Small intestine (tissue), 7 donors: Measurements from ENCODE around the gene TAF1C. TPM values are rescaled to one million over a fixed set of nuclear protein-coding genes. Genes with fewer than 3 reads are reported as not detected.

Experiments used
- DNase-seq, 2 donors: peaks; one replicate each; pipeline versions ENCODE4 v3.0.0 to v3.0.0-alpha.2; 2013
- FAIRE-seq: peaks from 2 replicates; lab custom pipeline; 2012; peaks lifted over from hg19 to GRCh38; lab: Jason Lieb, UNC
- H3K27ac ChIP-seq, 3 donors: one replicate each; pipeline ENCODE4 v1.5.1; 2013; ENCODE audit warnings: low read length in 2 of 3, mild to moderate bottlenecking in 2 of 3, control low read depth in 1 of 3, inconsistent platforms in 1 of 3, low read depth in 1 of 3, moderate library complexity in 1 of 3
- H3K27me3 ChIP-seq, 3 donors: one replicate each; pipeline ENCODE4 v1.6.1; 2013; ENCODE audit warnings: low read length in 3 of 3, inconsistent platforms in 1 of 3; ENCODE audit not compliant: control insufficient read depth in 3 of 3, insufficient read depth in 3 of 3
- H3K36me3 ChIP-seq, 3 donors: one replicate each; pipeline ENCODE4 v1.6.1; 2013; ENCODE audit warnings: low read length in 3 of 3, inconsistent platforms in 1 of 3, low read depth in 1 of 3, mild to moderate bottlenecking in 1 of 3, moderate library complexity in 1 of 3; ENCODE audit not compliant: control insufficient read depth in 3 of 3, insufficient read depth in 2 of 3
- H3K4me1 ChIP-seq, 3 donors: one replicate each; pipeline ENCODE4 v1.6.1; 2013; ENCODE audit warnings: low read length in 2 of 3, inconsistent platforms in 1 of 3, low read depth in 1 of 3, mild to moderate bottlenecking in 1 of 3, moderate library complexity in 1 of 3; ENCODE audit not compliant: control insufficient read depth in 3 of 3, insufficient read depth in 2 of 3
- H3K4me3 ChIP-seq, 3 donors: one replicate each; pipeline ENCODE4 v1.5.1; 2013; ENCODE audit warnings: low read length in 3 of 3, control low read depth in 1 of 3, inconsistent platforms in 1 of 3, low read depth in 1 of 3, mild to moderate bottlenecking in 1 of 3, moderate library complexity in 1 of 3
- H3K9me3 ChIP-seq, 2 donors: one replicate each; pipeline ENCODE4 v1.6.1; 2013; ENCODE audit warnings: low read depth in 1 of 2, low read length in 1 of 2; ENCODE audit not compliant: control insufficient read depth in 2 of 2, insufficient read depth in 1 of 2
- WGBS, 3 donors: extraction: QIAGEN DNeasy Blood & Tissue Kit; methylation state at CpG; one replicate each; pipeline ENCODE4 v1.1.7; 2013; 5-methylcytosine and 5-hydroxymethylcytosine counted together
- polyA plus RNA-seq, 4 donors: library from polyadenylated mRNA; stranded (reverse) in 3 of 4; unstranded in 1 of 4; fragments of 200-250 nt in 3 of 4; fragments of 120-200 nt in 1 of 4; gene quantifications; one replicate each; pipeline versions ENCODE4 v1.2.1 to v1.2.3, GENCODE V29; 2013
- donor health status: healthy with polysubstance abuse.
- donor health status: control.
- donor health status: control.
- donor health status: Bipolar disorder and iron deficiency.
- donor health status: healthy.

TAF1C gene
- polyA plus RNA-seq, 4 donors: 33.4 to 61.3 (median 39.9) TPM

DNA sequence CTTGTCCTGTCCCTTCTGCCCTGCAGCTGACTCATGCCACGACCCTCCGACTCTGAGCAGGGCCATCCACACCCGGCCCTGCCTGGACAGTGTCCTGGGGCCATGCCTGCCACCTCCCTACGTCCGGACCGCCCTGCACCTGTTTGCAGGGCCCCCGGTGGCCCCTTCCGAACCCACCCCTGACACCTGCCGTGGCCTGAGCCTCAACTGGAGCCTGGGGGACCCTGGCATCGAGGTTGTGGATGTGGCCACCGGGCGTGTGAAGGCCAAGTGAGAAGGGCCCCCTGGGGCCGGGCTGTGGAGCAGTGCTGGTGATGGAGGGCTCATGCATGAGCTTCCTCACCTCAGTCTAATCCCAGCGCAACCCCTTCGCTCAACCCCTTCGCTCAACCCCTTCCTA is 9.2 kb upstream of the TAF1C start:
- 84 to 93% (median 87%) methylated on average over 13 to 16 of the region's 16 CpGs for WGBS, 3 donors
- H3K4me1 ChIP-seq: no peaks in the 10 kb centered on the region
- no peak overlapping the region for H3K27ac ChIP-seq
- H3K27me3 ChIP-seq: peaks cover 0 to 6% (median 0%) of the 10 kb centered on the region in 3 donors
- no peak for DNase-seq
- no peak overlapping the region for H3K4me3 ChIP-seq
- no peaks in the 10 kb centered on the region for H3K36me3 ChIP-seq
- FAIRE-seq: no peak
- no peaks in the 10 kb centered on the region for H3K9me3 ChIP-seq

DNA sequence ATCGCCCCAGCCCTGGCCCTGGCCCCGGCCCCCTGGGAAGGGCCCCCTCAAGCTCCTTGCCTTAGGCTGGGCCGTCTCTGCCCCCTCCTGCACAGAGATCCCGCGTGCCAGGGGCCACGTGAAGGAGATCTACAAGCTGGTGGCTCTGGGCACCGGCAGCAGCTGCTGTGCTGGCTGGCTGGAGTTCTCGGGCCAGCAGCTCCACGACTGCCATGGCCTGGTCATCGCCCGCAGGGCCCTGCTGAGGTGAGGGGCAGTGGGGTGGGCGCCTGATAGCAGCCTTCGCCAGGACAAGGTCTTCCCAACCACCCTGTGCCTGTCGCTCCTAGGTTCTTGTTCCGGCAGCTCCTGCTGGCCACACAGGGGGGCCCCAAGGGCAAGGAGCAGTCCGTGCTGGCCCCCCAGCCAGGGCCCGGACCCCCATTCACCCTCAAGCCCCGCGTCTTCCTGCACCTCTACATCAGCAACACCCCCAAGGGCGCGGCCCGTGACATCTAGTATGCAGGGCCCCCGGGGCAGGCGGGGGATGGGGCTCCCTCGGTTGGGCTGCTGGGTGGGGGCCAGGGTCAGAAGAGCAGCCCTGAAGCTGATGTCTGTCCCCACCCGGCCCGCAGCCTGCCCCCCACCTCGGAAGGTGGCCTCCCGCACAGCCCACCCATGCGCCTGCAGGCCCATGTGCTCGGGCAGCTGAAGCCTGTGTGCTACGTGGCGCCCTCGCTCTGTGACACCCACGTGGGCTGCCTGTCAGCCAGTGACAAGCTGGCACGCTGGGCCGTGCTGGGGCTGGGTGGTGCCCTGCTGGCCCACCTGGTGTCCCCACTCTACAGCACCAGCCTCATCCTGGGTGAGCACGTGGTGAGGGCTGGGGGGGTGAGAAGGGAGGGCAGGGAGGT is 8.6 kb upstream of the TAF1C start:
- Histone ChIP-seq H3K27me3 (peaks cover 0 to 6% (median 0%) of the 10 kb centered on the region in 3 donors), H3K4me3 (no peak overlapping the region), H3K9me3 (no peaks in the 10 kb centered on the region), H3K4me1 (no peaks in the 10 kb centered on the region), H3K27ac (no peak overlapping the region), H3K36me3 (no peaks in the 10 kb centered on the region)
- DNase-seq (no peak), FAIRE-seq (no peak)
- WGBS, 3 donors: 80 to 82% (median 80%) methylated on average over 36 to 38 of the region's 38 CpGs

DNA sequence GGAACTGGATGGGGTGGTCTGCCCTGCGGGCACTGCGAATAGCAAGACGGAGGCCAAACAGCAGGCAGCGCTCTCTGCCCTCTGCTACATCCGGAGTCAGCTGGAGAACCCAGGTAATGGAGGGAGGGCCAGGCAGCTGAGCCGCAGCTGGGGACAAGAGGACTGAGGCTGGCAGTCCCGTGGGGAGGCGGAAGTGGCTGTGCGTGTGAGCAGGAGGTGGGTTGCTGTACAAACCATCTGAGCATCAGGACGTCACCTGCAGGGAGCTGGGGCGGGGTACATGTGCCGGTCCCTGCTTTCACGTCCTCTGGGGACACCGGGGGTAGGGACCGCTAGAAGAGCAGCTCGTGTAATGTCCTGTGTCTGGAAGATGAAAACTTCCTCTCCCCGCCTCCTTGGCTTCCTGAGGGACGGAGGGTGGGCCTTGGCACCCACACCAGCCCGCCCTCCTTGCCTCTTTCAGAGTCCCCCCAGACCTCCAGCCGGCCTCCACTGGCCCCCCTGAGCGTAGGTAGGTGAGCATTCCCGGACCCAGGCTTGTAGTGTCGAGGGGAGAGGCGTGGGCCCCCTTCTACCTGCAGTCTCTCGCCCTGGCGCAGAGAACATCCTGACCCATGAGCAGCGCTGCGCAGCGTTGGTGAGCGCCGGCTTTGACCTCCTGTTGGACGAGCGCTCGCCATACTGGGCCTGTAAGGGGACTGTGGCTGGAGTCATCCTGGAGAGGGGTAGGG is 7.8 kb upstream of the TAF1C start:
- 67 to 77% (median 68%) methylated on average over 31 to 34 of the region's 34 CpGs for WGBS, 3 donors

DNA sequence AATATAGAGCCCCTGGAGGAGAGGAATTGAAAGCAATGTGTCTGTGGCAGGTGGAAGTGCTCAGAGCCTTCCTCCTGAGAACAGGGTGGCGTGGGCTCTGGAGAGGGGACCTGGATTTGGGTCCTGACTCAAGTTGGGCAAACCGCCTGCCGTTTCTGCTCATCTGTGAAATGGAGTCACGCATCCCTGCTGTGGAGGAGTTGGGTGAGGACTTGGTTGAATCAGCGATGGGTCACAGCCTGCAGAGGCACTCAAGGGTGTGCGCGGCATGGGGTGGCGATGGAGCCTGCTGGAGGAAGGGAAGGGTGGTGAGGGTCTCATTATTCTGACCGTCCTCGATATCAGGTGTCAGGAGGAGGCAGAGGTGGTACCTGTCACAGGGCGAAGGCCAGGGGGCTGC is 7.2 kb upstream of the TAF1C start:
- DNase-seq: no peak
- FAIRE-seq: no peak
- no peaks in the 10 kb centered on the region for H3K4me1 ChIP-seq
- H3K4me3 ChIP-seq: no peak overlapping the region
- peaks cover 0 to 6% (median 0%) of the 10 kb centered on the region in 3 donors for H3K27me3 ChIP-seq
- no peaks in the 10 kb centered on the region for H3K9me3 ChIP-seq
- 82 to 95% (median 87%) methylated on average over 9 to 11 of the region's 11 CpGs for WGBS, 3 donors
- no peaks in the 10 kb centered on the region for H3K36me3 ChIP-seq
- H3K27ac ChIP-seq: no peak overlapping the region

More for the DNA sequence above, 7.8 kb upstream of the TAF1C start:
- Histone ChIP-seq H3K27me3 (peaks cover 0 to 6% (median 0%) of the 10 kb centered on the region in 3 donors), H3K4me3 (no peak overlapping the region), H3K36me3 (no peaks in the 10 kb centered on the region), H3K4me1 (no peaks in the 10 kb centered on the region), H3K9me3 (no peaks in the 10 kb centered on the region), H3K27ac (no peak overlapping the region)
- DNase-seq (no peak), FAIRE-seq (no peak)

DNA sequence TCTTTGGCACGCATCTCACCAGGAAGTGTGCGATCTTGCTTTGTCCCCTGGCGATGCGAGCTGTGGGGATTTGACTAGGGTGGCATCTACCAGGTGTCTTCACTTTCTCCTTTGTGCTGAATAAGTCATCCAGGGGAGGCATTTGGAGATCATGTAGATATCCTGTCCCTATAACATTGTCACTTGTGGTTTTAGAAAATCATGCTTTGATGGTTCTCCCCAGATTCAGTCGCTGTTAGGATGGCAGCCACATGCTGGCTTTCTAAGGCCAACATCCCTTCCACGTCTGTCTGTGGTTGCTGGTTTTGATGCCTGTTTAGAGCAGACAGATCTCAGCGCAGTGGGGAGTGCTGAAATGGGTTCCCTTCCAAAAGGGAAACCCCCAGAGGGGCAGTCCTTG is 6.6 kb upstream of the TAF1C start:
- Histone ChIP-seq H3K4me1 (no peaks in the 10 kb centered on the region), H3K36me3 (no peaks in the 10 kb centered on the region), H3K27me3 (peaks cover 0 to under 1% (median 0%) of the 10 kb centered on the region in 3 donors), H3K27ac (no peak overlapping the region), H3K4me3 (no peak overlapping the region), H3K9me3 (no peaks in the 10 kb centered on the region)
- 74 to 84% (median 78%) methylated on average over 7 of the region's 7 CpGs for WGBS, 3 donors
- no peak for DNase-seq
- FAIRE-seq: no peak

DNA sequence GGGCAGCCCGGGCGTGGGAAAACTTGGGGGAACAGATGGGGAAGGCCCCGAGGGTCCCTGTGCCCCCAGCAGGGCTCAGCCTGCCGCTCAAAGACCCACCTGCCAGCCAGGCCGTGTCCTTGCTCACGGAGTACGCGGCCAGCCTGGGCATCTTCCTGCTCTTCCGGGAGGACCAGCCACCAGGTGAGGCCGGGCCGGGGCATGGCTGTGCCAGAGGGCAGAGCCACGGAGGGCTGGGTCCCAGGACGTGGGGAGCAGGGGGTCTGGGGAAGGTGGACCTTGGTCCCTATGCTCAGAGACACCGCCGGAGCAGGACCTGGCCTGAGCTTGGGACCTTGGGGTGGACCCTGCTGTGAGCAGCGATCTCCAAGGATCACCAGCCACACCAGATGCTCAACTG is 4.6 kb upstream of the TAF1C start:
- Histone ChIP-seq H3K27me3 (no peaks in the 10 kb centered on the region), H3K4me1 (no peaks in the 10 kb centered on the region), H3K4me3 (no peak overlapping the region), H3K9me3 (no peaks in the 10 kb centered on the region), H3K27ac (no peak overlapping the region), H3K36me3 (no peaks in the 10 kb centered on the region)
- no peak for FAIRE-seq
- no peak for DNase-seq
- 85 to 96% (median 93%) methylated on average over 14 to 16 of the region's 16 CpGs for WGBS, 3 donors

DNA sequence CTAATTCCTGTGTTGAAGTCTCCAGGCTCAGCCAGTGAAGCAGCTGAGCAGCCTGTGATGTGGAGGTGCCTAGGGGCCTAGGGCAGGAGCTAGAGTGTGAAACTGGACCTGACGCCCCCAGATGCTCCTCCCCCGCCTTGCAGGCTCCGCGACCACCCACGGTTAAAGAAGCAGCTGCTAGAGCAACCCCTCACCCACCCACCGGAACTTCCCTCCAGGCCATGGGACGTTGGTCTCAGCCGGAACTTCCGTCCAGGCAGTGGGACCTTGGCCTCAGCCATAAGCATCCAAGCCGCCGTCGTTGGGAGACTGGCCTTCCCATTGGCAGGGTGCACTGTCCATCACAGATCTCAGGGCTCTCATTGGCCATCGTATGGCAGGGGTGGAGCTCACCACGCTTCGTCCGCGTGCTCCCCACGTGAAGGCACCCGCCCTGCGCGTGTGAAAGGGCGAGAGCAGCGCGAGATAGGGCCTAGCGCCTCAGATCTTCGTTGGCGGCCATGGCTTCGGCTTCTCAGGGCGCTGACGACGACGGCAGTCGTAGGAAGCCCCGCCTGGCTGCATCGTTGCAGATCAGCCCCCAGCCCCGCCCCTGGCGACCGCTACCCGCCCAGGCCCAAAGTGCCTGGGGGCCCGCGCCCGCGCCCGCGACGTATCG is 4.0 kb upstream of the TAF1C start, which contains the start of gene ADAD2:
Gene ADAD2 (plus strand): TSS at position 427 of the 658 bp plus-strand sequence. CDS start 74 bp downstream, at position 501.
- H3K4me1 ChIP-seq: peaks cover 0 to 1% (median 0%) of the 10 kb centered on the region in 3 donors
- DNase-seq (no peak), FAIRE-seq (no peak)
- H3K9me3 ChIP-seq: no peaks in the 10 kb centered on the region
- WGBS, 3 donors: 91 to 93% (median 91%) methylated on average over 47 of the region's 47 CpGs
- no peaks in the 10 kb centered on the region for H3K36me3 ChIP-seq
- H3K4me3 ChIP-seq: no peak within 1 kb of the TSS
- no peak within 1 kb of the TSS for H3K27ac ChIP-seq
- no peaks in the 10 kb centered on the region for H3K27me3 ChIP-seq

DNA sequence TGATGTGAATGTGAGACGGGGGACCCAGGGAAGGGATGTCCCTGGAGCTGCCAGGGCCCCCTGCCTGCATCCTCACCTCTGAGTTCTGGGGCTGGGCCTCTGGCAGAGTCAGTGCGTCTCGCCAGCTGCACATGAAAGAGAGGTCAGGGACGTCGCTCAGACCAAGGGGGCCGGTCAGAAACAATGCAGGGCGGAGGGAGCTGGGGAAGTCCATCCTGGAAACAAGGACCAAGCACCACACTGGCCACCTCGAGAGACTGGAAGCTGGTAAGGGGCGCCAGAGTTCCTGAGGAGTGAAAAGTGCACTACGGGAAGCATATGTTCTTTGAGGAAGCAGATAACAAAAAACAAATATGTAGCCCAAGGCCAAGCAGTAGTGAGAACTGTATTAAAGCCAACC is 2.1 kb downstream of the TAF1C start:
- no peak overlapping the region for H3K27ac ChIP-seq
- DNase-seq: no peak
- WGBS, 3 donors: 75 to 88% (median 85%) methylated on average over 10 of the region's 10 CpGs

More for the DNA sequence above, 2.1 kb downstream of the TAF1C start:
- Histone ChIP-seq H3K4me3 (no peak overlapping the region), H3K4me1 (peaks cover 0 to 2% (median 0%) of the 10 kb centered on the region in 3 donors), H3K27me3 (no peaks in the 10 kb centered on the region), H3K36me3 (peaks cover 8 to 56% (median 23%) of the 10 kb centered on the region in 3 donors), H3K9me3 (no peaks in the 10 kb centered on the region)
- no peak for FAIRE-seq
